ENCODE results near the gene CKM. TPM values are rescaled to one million over a fixed set of nuclear protein-coding genes. Genes with fewer than 3 reads are reported as not detected.
"Not testable (repeated sequence)": the region's sequence is repeated elsewhere in the genome, so short reads cannot be mapped to it uniquely, and the experiment has no call there.

The CKM gene
- total and polyA plus RNA-seq, 7 experiments from 2014 or later, result not detected

GRCh38 chr19:45334881-45335280, 12.2 kb upstream of the CKM start:
- CTCF ChIA-PET, H3K4me1 Mint-ChIP-seq: not testable (repeated sequence)

GRCh38 chr19:45333609-45334303, 11.1 kb upstream of the CKM start:
- intact Hi-C loops (cut with micrococcal nuclease), result loop anchor here in 1 of 2 donors (10.0 kb wide), 1 partner anchor 549 kb away; no protein-coding TSS in a partner anchor
- Mint-ChIP-seq H3K4me3 (no peak overlapping the region), H3K9me3 (no peaks in the 10 kb centered on the region), H3K36me3 (no peaks in the 10 kb centered on the region), H3K4me1 (peaks cover 0 to 5% (median 4%) of the 10 kb centered on the region in 7 donors), H3K27me3 (peaks cover 3 to 14% (median 12%) of the 10 kb centered on the region in 5 donors), H3K27ac (peak overlapping the region in 2 of 9 donors; percentile 30 to 47)
- no peak overlapping the region for H3K27ac ChIP-seq (ENCODE audit: low read depth, low read length)
- DNase-seq, result no peak
- no peaks in the 10 kb centered on the region for H3K4me1 ChIP-seq (ENCODE audit: control insufficient read depth in 2 of 2, insufficient read depth in 2 of 2, low read length in 2 of 2)
- H3K36me3 ChIP-seq (ENCODE audit: control insufficient read depth in 2 of 3, insufficient read depth in 3 of 3, low read length in 3 of 3), result no peaks in the 10 kb centered on the region
- H3K4me3 ChIP-seq (ENCODE audit: low read length), result no peak overlapping the region
- POLR2A ChIA-PET, result no interaction called here
- no peaks in the 10 kb centered on the region for H3K9me3 ChIP-seq (ENCODE audit: control insufficient read depth in 2 of 3, low read length in 3 of 3)
- CTCF ChIA-PET, result no interaction called here
- ATAC-seq, result no peak
- H3K27me3 ChIP-seq (ENCODE audit: control insufficient read depth in 2 of 2, insufficient read depth in 2 of 2, low read length in 2 of 2), result no peaks in the 10 kb centered on the region

More at GRCh38 chr19:45334881-45335280, 12.2 kb upstream of the CKM start:
- H3K36me3 Mint-ChIP-seq; DNase-seq; H3K4me3 ChIP-seq (ENCODE audit: low read length); H3K9me3 Mint-ChIP-seq; ATAC-seq; H3K4me1 ChIP-seq (ENCODE audit: control insufficient read depth in 2 of 2, insufficient read depth in 2 of 2, low read length in 2 of 2); H3K27ac ChIP-seq (ENCODE audit: low read depth, low read length); H3K9me3 ChIP-seq (ENCODE audit: control insufficient read depth in 2 of 3, low read length in 3 of 3); H3K27me3 ChIP-seq (ENCODE audit: control insufficient read depth in 2 of 2, insufficient read depth in 2 of 2, low read length in 2 of 2); H3K36me3 ChIP-seq (ENCODE audit: control insufficient read depth in 2 of 3, insufficient read depth in 3 of 3, low read length in 3 of 3); H3K27ac Mint-ChIP-seq; H3K4me3 Mint-ChIP-seq: not testable (repeated sequence)
- POLR2A ChIA-PET, result interaction anchor here (0.6 kb wide), 1 partner anchor 90 kb away, joined by 3 read pairs; the partner anchor contains the start of gene EXOC3L2
- intact Hi-C loops (cut with micrococcal nuclease), result loop anchor here in 1 of 2 donors (10.0 kb wide), 1 partner anchor 550 kb away; no protein-coding TSS in a partner anchor
- peaks cover 12 to 23% (median 17%) of the 10 kb centered on the region in 5 donors for H3K27me3 Mint-ChIP-seq

- intact Hi-C loops (cut with micrococcal nuclease), result loop anchor here in 1 of 2 donors (10.0 kb wide), 1 partner anchor 547 kb away; no protein-coding TSS in a partner anchor
- peaks cover 0 to 1% (median 0%) of the 10 kb centered on the region in 7 donors for H3K4me1 Mint-ChIP-seq
- Histone ChIP-seq H3K9me3 (ENCODE audit: control insufficient read depth in 2 of 3, low read length in 3 of 3) (no peaks in the 10 kb centered on the region), H3K4me1 (ENCODE audit: control insufficient read depth in 2 of 2, insufficient read depth in 2 of 2, low read length in 2 of 2) (no peaks in the 10 kb centered on the region), H3K27ac (ENCODE audit: low read depth, low read length) (no peak overlapping the region), H3K4me3 (ENCODE audit: low read length) (no peak overlapping the region), H3K36me3 (ENCODE audit: control insufficient read depth in 2 of 3, insufficient read depth in 3 of 3, low read length in 3 of 3) (no peaks in the 10 kb centered on the region), H3K27me3 (ENCODE audit: control insufficient read depth in 2 of 2, insufficient read depth in 2 of 2, low read length in 2 of 2) (no peaks in the 10 kb centered on the region)
- H3K36me3 Mint-ChIP-seq, result no peaks in the 10 kb centered on the region
- no peaks in the 10 kb centered on the region for H3K9me3 Mint-ChIP-seq
- H3K27me3 Mint-ChIP-seq, result peaks cover 1 to 10% (median 4%) of the 10 kb centered on the region in 5 donors
- CTCF ChIA-PET, result interaction anchor here (0.6 kb wide), 1 partner anchor 1768 kb away, joined by 6 read pairs; no protein-coding TSS in a partner anchor
- ATAC-seq (no peak), DNase-seq (no peak)
- H3K27ac Mint-ChIP-seq, result peak overlapping the region in 1 of 9 donors; percentile 75
- H3K4me3 Mint-ChIP-seq, result no peak overlapping the region
- POLR2A ChIA-PET, result no interaction called here
These were observed 8.7 kb upstream of the CKM start for GRCh38 chr19:45331411-45331810.

- no peaks in the 10 kb centered on the region for H3K9me3 ChIP-seq (ENCODE audit: control insufficient read depth in 2 of 3, low read length in 3 of 3)
- H3K36me3 Mint-ChIP-seq, result no peaks in the 10 kb centered on the region
- H3K27me3 Mint-ChIP-seq, result peaks cover 0 to 29% (median 22%) of the 10 kb centered on the region in 5 donors
- H3K27ac Mint-ChIP-seq, result no peak overlapping the region
- H3K27me3 ChIP-seq (ENCODE audit: control insufficient read depth in 2 of 2, insufficient read depth in 2 of 2, low read length in 2 of 2), result no peaks in the 10 kb centered on the region
- no peaks in the 10 kb centered on the region for H3K9me3 Mint-ChIP-seq
- H3K4me1 Mint-ChIP-seq, result peaks cover 0 to 6% (median 0%) of the 10 kb centered on the region in 7 donors
- H3K4me3 Mint-ChIP-seq, result no peak overlapping the region
- H3K27ac ChIP-seq (ENCODE audit: low read depth, low read length), result no peak overlapping the region
- DNase-seq (no peak), ATAC-seq (no peak)
- intact Hi-C loops (cut with micrococcal nuclease), result no loop called here
- ChIA-PET CTCF (no interaction called here), POLR2A (no interaction called here)
- H3K36me3 ChIP-seq (ENCODE audit: control insufficient read depth in 2 of 3, insufficient read depth in 3 of 3, low read length in 3 of 3), result no peaks in the 10 kb centered on the region
- H3K4me3 ChIP-seq (ENCODE audit: low read length), result no peak overlapping the region
- H3K4me1 ChIP-seq (ENCODE audit: control insufficient read depth in 2 of 2, insufficient read depth in 2 of 2, low read length in 2 of 2), result no peaks in the 10 kb centered on the region
These were observed 4.9 kb upstream of the CKM start for GRCh38 chr19:45327404-45328143.

DNA sequence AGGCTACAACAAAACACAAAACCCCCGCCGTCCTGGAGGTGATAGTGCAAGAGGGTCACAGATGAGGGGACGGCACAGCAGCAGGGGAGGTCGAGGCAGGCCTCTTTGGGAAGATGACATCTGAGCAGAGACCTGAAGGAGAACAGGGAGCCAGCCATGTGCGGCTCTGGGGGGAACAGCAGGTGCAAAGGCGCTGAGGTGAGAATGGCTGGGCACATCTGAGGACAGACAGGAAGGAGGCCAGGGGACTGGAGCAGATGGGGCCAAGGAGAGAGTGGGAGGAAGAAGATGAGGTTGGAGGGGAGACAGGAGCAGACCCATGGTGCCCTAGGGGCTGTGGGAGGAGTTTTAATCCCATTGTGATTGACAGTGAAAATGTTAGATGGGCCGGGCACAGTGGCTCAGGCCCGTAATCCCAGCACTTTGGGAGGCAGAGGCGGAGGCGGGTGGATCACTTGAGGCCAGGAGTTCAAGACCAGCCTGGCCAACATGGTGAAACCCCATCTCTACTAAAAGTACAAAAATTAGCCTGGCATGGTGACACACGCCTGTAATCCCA, 1.8 kb upstream of the CKM start:
- ATAC-seq, result no peak
- DNase-seq, result no peak
- no peaks in the 10 kb centered on the region for H3K4me1 ChIP-seq (ENCODE audit: control insufficient read depth in 2 of 2, insufficient read depth in 2 of 2, low read length in 2 of 2)
- ChIA-PET CTCF (no interaction called here), POLR2A (no interaction called here)
- H3K27ac ChIP-seq (ENCODE audit: low read depth, low read length), result no peak overlapping the region
- Mint-ChIP-seq H3K9me3 (no peaks in the 10 kb centered on the region), H3K4me3 (no peak overlapping the region), H3K27me3 (peaks cover 4 to 39% (median 30%) of the 10 kb centered on the region in 5 donors), H3K27ac (peak overlapping the region in 1 of 9 donors; percentile 25), H3K4me1 (peaks cover 0 to 6% (median 0%) of the 10 kb centered on the region in 7 donors), H3K36me3 (no peaks in the 10 kb centered on the region)
- intact Hi-C loops (cut with micrococcal nuclease), result no loop called here
- no peaks in the 10 kb centered on the region for H3K9me3 ChIP-seq (ENCODE audit: control insufficient read depth in 2 of 3, low read length in 3 of 3)
- no peak overlapping the region for H3K4me3 ChIP-seq (ENCODE audit: low read length)
- H3K36me3 ChIP-seq (ENCODE audit: control insufficient read depth in 2 of 3, insufficient read depth in 3 of 3, low read length in 3 of 3), result no peaks in the 10 kb centered on the region
- H3K27me3 ChIP-seq (ENCODE audit: control insufficient read depth in 2 of 2, insufficient read depth in 2 of 2, low read length in 2 of 2), result no peaks in the 10 kb centered on the region

DNA sequence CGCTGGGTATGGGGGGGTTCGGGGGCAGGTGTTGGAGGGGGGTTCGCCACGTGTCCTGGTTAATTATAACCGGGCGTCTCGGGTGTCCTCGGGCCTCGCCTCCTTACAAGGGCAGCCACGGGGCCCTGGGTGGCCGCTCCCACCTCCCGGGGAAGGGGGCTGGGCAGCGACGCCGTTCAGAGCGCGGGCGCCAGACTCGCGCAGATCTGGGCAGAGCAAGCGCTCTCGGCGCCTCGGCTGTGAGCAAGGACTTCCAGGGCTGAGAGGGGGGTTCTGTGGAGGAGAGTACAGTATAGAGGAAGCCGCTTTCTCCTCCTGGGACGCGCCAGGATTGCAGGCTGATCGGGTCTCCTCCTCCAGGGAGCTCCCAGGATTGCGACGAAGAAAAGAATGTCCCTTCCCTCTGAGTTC, 1.0 kb upstream of the CKM start:
- CTCF ChIA-PET, result no interaction called here
- Mint-ChIP-seq H3K4me1 (peaks cover 0 to 6% (median 0%) of the 10 kb centered on the region in 7 donors), H3K9me3 (no peaks in the 10 kb centered on the region), H3K36me3 (no peaks in the 10 kb centered on the region), H3K4me3 (no peak overlapping the region), H3K27ac (no peak overlapping the region), H3K27me3 (peaks cover 4 to 35% (median 30%) of the 10 kb centered on the region in 5 donors)
- H3K36me3 ChIP-seq (ENCODE audit: control insufficient read depth in 2 of 3, insufficient read depth in 3 of 3, low read length in 3 of 3), result no peaks in the 10 kb centered on the region
- H3K27me3 ChIP-seq (ENCODE audit: control insufficient read depth in 2 of 2, insufficient read depth in 2 of 2, low read length in 2 of 2), result no peaks in the 10 kb centered on the region
- no peaks in the 10 kb centered on the region for H3K9me3 ChIP-seq (ENCODE audit: control insufficient read depth in 2 of 3, low read length in 3 of 3)
- no peak overlapping the region for H3K27ac ChIP-seq (ENCODE audit: low read depth, low read length)
- POLR2A ChIA-PET, result no interaction called here
- no peaks in the 10 kb centered on the region for H3K4me1 ChIP-seq (ENCODE audit: control insufficient read depth in 2 of 2, insufficient read depth in 2 of 2, low read length in 2 of 2)
- DNase-seq, result no peak
- no peak overlapping the region for H3K4me3 ChIP-seq (ENCODE audit: low read length)
- intact Hi-C loops (cut with micrococcal nuclease), result no loop called here
- no peak for ATAC-seq
